ENCODE measurements around the gene C2orf42.
A peak's percentile ranks its signal among the peaks of the same experiment; 100 is the strongest.
"Not testable (repeated sequence)": the region's sequence is repeated elsewhere in the genome, so short reads cannot be mapped to it uniquely, and the experiment has no call there.

Gene C2orf42

DNA sequence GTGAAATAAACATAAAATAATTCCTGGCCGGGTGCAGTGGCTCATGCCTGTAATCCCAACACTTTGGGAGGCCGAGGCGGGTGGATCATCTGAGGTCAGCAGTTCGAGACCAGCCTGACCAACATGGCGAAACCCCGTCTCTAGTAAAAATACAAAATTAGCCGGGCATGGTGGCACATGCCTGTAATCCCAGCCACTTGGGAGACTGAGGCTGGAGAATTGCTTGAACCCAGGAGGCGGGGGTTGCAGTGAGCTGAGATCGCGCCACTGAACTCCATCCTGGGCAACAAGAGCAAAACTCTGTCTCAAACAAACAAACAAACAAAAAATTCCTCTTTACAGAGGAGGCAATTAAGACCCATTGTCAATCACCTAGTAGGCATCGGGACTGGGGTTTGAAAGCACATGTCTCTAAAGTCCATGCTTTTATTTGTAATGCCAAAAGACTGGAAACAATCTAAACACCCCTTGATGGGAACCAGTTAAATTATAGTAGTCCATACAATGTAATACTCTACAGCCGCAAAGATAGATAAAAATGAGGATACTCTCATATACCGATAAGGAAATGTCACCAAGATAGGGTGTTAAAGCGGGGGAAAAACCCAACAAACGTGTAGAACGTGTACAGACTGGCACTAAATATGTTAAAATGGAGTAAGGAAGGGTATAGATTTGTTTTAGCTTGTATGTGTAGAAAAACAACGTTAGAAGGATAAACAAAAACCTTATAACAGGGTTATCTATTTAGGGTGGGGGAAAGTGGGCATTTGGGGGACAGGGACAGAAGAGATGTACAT, 59.3 kb downstream of the C2orf42 start:
- not testable (repeated sequence) for DNase-seq

DNA sequence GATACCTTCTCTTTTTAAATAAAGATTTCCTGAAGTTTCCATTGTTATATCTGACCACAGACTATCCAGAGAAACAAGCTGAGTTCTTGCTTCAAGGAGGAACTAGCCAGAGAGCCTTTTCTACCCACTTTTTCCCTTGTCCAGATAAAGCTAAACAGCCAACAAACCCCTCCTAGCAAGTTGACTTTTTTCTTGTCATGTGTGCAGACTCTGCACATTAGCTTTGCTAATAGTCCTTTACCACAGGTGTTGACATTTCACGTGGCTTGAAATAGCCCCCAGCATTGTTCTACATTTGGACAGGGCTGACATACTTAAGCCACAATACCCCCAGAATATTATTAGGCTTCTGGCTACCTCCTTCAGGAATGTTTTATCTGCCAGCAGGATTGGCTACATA, 62.8 kb downstream of the C2orf42 start:
- DNase-seq, result no peak

DNA sequence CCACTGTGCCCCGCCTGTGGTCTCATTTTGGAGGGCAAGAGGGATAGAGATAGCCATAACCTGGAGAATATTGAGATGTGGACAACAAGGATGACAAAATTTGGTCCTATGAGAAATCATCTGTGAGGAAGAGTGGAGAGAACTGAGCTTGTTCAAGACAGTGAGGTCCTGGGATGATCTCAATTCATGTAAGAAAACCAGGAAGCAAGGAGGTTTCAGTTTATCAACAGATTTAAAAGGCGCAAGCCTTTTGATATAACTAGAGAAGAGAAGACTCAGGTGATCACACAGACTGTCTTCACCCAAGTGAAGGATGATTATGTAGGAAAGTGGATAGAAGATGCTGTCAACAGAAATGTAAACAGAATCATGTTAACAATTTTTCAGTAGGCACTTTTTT, 64.4 kb downstream of the C2orf42 start:
- DNase-seq, result no peak

DNA sequence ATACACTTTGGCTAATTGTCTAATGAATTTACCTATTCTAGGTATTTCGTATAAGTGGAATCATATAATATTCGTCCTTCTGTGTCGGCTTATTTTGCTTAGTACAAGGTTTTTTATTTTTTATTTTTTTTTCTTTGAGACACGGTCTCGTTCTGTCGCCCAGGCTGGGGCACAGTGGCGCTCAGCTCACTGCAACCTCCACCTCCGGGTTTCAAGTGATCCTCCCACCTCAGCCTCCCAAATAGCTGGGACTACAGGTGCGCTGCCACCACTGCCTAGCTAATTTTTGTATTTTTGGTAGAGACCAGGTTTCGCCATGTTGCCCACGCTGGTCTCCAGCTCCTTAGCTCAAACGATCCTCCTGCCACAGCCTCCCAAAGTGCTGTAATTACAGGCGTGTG, 65.3 kb downstream of the C2orf42 start:
- DNase-seq, result no peak

DNA sequence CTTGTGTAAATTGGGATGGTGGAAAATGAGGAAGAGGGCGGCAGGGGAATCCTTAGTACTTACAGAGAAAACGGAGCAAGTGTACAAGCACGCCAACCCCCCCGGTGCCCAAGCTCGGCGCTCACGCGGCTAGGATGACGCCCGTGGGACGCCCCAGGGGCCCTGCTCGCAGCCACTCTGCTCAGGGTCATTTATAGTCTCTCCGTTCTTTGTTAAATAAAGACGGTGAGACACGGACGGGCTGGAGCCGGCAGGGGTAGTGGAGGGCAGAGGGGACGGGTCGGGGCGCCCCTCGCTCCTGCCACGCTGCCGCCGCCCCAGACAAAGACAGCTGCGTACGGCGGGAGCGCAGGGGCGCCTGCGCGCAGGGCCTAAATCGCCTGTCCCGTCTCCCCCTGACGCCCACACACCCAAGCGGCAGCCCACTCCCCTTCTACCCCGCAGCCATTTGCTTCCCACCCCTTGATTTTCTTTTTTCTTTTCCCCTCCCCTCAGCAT, 65.8 kb downstream of the C2orf42 start:
- peak; percentile 83 for DNase-seq

DNA sequence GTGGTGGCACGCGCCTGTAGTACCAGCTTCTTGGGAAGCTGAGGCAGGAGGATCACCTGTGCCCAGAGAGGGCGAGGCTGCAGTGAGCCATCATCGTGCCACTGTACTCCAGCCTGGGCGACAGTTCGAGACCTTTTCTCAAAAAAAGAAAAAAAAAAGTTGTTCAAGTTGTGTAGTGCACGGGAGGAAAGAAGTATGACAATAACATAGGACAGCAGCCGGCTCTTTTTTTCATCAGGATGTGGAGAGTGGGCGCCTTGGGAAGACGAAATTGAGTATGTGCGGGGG, 67.0 kb downstream of the C2orf42 start:
- DNase-seq, result no peak

DNA sequence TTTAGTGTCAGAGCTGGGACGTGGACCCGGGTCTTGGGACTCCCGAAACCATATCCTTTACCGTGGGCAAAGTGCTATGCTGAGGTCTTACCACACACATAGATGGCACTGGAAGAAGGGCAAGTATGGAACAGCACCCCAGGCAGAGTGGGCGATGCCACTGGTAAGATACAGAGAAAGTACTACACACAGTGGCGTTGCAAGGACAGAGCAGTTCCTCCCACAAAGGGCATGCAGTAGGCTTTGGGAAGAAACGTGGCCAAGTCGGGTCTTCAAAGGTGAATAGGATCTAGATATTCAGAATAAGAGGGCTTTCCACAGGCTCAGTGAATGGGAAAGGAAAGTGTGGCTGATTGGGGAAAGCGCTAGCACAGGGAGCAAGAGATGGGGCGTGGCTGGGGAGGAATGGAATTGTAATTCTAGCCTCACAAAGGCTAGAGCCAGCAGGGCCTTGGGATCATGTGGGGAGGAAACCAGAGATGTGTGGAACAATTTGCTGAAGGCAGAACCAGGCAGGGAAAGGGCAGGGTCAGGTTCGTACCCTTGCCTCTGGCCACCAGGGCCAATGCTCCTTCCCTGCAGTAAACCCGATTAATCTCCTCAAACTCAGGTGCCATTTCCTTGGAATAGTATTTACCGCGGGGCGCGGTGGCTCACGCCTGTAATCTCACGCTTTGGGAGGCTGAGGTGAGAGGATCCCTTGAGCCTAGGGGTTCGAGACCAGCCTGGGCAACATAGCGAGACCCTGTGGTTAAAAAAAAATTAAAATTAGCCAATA, 67.6 kb downstream of the C2orf42 start:
- DNase-seq, result no peak

DNA sequence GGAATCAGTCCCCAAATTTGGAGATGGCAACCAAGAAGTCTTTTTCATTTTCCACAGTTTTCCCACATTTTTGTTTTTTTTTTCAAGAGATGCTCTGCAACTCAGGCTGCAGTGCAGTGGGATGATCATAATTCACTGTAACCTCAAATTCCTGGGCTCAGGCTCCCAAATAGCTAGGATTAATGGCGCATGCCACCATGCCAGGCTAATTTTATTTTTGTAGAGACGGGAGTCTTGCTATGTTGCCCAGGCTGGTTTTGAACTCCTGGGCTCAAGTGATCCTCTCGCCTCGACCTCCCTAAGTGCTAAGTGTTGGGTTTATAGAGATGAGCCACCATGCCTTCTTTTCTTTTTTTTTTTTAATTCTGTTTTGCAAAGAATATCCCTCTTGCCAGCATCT, 68.3 kb downstream of the C2orf42 start:
- no peak for DNase-seq

DNA sequence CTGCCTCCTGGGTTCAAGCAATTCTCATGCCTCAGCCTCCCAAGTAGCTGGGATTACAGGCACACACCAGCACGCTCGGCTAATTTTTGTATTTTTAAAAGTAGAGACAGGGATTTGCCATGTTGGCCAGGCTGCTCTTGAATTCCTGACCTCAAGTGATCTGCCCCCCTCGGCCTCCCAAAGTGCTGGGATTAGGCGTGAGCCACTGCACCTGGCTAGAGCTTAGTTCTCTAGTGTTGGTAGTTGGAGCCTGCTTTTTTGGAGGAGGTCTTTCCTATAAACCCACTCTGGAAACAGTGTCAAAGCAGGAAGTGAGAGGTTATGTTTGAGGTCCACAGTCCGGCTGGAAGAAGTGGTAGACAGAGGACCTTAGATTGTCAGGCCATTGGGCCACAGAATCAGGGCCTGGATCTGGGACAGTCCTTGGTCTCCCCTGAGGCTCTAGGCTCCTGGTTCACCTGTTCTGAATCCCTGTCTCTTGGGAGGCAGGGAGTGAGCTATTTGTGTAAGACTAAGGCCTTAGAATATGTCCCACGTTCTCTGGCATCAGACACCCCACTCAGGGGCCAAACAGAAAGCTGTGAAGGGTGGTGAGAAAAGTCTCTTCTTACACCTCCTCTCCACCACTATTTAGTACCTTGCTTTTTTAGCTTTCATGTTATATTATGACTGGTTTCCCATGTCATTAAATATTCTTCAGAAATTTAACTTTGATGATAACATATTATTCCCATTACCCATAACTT, 69.0 kb downstream of the C2orf42 start:
- DNase-seq, result no peak

DNA sequence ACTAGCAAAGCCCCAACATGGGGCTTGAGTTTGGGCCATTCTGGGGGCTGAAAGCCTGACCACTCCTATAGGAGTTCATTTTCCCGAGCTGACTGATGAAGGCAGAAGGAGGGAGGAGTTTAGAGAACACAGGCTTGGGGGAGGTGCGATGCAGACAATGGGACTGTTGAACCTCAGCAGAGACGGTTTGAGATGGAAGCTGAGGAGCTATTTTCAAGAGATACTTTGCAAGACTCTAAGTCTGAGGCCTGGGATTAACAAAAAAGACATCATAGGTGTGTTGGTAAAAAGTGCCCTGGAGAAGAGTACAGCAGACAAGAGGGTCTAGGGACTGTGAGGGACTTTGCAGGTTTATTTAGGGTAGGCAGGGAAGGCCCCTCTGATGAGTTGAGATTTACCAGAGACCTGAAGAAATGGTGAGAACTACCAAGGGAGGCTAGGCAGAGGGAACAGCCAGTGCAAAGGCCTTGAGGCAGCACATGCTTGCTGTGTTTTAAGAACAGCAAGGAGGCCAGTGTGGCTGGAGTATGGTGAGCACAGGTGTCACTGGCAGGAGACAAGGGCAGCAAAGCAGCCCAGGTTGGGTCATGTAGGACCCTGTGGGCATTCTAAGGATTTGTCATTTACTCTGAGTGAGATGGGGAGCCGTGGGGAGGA, 71.9 kb downstream of the C2orf42 start:
- DNase-seq, result no peak

DNA sequence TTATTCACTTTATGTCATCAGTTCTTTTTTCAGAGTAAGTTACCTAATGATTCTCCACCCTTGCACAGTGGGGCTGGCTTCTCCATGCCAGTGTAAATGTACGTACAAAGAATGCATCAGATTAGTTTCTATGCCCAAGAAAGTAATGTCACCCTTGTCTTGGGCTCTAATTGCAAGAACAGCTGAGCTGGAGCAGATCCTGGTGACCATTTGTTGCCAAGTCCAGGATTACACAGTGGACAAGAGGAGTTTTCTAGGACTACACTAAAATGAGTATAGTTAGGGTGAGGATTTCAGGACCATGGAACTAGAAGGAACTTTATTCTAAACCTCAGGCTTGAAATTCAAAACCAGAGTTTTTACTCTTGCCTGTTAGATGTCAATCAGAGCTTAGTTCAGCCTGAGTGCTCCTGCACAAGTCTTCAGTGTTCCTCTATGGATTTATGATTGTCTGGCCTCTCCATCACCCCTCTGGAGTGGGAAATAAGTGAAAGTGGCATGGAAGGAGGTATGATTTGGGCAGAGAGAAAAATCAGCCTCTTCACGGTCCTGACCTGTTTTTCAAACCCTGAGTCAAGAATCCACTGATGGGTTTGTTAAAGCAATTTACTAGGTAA, 73.8 kb downstream of the C2orf42 start:
- DNase-seq, result no peak

DNA sequence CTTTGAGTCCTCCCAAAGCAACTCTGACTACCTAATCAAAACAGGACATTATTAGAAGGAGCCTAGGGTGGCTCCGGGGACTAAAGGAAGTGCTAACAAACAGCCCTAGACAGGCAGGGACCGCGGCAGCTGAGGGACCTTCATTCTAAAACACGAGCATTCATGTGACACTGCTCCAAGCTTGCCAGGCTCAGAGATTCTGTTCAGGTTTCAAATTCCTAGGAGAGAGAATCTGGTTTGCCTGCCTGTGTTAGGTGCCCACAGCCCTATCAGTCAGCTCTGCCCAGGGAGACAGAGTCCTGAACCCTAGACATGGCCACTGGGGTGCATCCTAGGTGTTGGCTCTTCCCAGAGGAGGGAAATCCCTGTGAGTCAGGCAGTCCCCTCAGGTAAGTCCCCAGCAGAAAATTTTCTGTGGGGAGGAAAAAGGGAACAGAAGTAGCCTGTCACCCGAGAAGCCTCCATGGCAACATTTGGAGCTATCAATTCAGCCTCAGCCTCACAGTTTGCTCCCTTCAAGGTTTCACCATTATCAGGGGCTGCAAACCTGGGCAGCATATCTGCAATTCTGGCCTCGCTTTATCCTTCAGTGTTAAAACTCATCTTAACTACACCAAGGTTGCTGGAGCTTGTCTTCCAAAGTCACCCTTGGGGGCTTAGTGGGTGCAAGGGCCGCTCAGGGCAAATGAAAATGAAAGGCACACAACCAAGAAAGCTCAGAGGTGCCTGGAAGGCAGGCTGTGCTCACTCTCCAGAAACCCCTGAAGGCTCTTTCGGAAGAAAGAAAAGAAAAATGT, 75.0 kb downstream of the C2orf42 start:
- DNase-seq, result no peak

DNA sequence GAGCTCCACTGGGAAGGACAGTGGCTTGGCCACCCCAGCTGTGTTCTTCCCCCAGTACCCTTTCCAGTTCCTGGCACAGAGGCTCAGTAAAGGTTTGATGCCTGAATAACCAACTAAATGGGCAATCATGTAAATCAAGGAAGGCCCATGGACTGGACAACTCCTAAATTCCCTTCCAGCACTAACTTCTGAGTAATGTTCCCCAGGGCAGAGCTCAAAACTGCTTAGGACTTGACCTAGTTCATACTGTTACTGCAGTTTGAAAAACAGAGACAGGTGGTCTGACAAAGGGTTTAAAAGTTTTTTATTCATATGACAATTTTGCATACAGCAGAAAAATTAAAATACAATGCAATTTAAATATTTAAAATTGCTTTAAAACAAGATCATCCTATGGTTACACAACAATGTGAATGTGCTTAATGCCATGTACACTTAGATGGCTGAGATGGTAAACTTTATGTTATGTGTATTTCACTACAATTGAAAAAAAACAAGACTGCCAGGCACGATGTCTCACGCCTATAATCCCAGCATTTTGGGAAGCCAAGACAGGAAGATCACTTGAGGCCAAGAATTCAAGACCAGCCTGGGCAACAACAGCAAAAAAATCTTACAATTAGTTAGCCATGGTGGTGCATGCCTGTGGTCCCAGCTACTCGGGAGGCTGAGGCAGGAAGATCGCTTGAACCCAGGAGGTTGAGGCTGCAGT, 77.3 kb downstream of the C2orf42 start:
- no peak for DNase-seq

DNA sequence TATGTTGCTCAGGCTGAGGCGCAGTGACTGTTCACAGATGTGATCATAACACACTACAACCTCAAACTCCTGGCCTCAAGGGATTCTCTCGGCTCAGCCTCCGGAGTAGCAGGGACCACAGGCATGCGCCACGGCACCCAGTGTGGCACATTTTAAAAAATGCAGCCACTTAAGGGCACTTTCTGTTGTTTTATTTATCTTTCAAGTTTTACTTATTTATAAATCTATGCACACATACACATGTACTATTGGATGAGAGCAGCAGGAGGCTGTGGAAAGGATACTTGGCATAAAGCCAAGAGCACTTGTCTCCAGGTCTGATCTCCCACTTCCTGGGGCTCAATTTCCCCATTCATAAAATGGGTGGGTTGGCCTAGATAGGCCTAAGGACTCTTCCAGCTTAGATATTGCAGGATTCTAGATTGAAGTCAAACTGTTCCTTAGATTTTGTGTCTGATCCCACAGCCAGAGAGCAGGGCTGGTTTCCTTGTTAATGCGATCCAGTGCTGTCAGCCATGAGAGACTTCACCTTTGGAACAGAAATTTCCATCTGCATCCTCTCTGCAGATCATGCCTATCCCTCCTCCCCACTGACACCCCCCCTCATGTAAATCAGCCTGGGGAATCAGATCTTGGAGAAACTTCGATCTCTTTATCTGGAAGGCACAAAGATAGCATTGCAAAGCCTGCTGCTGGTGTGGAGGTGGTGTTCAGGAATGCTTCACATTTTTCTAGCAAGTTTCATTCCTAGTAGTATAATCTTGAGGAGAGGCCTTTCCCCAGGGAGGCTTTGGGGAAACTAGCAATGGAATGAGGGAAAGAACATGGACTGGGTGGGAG, 78.8 kb downstream of the C2orf42 start:
- DNase-seq, result no peak

DNA sequence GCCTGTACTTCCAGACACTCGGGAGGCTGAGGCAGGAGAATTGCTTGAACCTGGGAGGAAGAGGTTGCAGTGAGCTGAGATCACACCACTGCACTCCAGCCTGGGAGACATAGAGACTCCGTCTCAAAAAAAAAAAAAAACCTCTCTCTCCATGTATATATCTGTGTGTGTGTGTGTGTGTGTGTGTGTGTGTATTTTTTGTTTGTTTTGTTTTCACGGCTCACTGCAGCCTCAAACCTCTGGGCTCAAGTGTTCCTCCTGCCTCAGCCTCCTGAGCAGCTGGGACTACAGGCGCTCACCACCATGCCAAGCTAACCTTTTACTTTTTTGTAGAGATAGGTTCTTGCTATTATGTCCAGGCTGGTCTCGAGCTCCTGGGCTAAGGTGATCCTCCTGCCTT, 80.4 kb downstream of the C2orf42 start:
- DNase-seq, result not testable (repeated sequence)

DNA sequence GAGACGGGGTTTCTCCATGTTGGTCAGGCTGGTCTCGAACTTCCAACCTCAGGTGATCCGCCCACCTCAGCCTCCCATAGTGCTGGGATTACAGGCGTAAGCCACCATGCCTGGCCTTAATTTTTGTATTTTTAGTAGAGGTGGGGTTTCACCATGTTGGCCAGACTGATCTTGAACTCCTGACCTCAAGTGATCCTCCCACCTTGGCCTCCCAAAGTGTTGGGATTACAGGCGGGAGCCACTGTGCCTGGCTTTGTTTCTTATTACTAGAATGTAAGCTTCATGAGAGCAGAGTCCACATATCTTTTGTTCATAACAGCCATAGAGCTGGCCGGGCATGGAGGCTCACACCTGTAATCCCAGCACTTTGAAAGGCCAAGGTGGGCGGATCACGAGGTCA, 84.7 kb downstream of the C2orf42 start:
- not testable (repeated sequence) for DNase-seq

DNA sequence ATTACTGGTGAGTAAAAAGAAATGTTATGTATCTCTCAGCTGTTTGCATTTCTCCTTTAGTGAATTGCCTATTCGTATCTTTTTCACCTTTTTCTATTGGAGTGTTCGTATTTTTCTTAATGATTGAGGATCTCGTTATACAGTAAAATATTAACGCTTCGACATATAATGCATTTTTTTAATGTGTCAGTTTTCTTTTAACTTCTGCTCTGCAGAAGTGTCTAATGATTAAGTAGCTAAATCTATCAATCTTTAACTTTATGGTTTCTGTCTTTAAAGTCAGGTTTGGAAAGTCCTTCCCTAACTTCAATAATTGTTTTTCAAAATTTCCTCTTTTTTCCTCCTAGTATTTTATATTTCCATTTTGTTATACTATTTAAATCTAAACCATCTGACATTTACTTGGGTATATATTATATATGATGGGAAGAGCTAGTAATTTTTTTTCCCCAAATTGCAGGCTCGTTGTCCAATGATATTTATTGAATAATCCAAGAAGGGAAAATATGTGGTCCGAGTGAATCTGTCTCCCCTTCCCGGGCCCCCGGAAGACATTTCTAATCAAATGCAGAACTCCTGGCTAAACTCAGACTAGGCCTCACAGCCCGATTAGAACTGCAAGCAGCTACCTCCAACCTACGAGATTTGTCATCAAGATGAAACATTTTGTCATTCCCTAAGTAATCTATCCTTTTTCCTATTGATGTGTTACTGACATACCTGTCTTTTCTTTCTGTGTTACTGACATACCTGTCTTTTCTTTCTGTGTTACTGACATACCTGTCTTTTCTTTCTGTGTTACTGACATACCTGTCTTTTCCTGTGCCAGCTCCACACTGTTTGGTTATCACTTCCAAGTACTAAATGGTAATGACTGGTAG, 86.3 kb downstream of the C2orf42 start:
- peak; percentile 39 for DNase-seq

DNA sequence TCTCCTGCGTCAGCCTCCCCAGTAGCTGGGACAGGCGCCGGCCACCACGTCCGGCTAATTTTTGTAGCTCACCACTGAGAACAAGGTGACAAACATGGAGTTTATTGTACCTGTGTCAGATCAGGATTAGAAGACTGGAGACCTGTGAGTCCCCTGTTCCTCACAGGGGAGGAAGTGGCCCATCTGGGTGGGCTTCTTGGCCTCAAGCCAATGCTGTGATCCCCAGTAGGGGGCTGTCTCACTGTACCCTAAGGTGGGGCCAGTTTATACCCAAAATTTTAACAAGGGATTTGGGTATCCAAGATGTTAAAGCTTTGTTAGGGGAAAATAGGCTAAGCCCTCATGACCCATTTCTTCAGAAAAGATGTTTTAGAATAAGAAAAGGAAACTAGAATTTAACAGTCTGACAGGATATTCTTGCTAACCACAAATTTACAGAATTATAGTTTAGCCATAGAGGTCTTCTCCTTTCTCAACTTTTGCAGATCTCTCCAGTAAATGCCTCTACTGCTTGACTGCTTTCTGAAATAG, 87.2 kb downstream of the C2orf42 start:
- peak; percentile 37 for DNase-seq
